Stimulated activated CD4-positive, alpha-beta T cell treated with anti-CD3 and anti-CD28 coated beads, Interleukin-4, amount 100 ng/mL, for 1 hour (primary cell): ENCODE data around the gene ZNF689.
A peak's percentile ranks its signal among the peaks of the same experiment; 100 is the strongest.

Experiments used
- DNase-seq: peaks from one replicate; pipeline ENCODE4 v3.0.0-alpha.2; 2020

Gene ZNF689

DNA sequence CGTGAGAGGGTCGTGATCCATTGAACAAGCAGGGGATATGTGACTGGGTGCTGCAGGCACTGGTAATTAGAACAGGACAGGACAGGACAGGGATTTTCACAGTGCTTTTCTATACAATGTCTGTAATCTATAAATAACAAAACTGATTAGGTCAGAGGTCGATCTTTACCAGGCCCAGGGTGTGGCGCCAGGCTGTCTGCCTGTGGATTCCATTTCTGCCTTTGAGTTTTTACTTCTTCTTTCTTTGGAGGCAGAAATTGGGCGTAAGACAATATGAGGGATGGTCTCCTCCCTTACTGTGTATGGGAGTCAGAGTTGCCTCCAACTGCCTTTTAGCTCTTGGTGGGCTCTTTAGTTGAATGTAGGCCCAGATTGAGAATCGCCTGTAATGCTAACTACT is 50.5 kb downstream of the ZNF689 start:
- DNase-seq, result no peak

DNA sequence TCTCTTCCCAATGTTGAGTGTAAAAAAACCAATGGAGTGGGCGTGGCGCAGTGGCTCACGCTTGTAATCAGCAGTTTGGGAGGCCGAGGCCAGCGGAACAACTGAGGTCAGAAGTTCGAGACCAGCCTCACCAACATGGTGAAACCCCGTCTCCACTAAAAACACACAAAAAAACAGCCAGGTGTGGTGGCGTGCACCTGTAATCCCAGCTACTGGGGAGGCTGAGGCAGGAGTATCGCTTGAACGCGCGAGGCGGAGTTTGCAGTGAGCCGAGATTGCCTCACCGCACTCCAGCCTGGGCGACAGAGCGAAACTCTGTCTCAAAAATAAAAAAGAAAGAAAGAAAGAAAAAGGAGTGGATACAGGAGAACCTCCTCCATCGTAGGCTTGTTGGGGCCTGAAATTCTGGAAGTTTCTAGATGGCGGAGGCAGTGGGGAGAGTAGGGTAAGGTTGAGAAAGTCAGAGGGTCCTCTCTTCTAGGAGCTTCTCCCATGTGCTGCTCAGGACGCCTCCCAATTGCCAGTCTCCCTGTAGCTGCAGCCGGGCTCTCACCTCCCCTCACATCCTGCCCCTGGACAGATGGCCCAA is 51.3 kb downstream of the ZNF689 start:
- no peak for DNase-seq

DNA sequence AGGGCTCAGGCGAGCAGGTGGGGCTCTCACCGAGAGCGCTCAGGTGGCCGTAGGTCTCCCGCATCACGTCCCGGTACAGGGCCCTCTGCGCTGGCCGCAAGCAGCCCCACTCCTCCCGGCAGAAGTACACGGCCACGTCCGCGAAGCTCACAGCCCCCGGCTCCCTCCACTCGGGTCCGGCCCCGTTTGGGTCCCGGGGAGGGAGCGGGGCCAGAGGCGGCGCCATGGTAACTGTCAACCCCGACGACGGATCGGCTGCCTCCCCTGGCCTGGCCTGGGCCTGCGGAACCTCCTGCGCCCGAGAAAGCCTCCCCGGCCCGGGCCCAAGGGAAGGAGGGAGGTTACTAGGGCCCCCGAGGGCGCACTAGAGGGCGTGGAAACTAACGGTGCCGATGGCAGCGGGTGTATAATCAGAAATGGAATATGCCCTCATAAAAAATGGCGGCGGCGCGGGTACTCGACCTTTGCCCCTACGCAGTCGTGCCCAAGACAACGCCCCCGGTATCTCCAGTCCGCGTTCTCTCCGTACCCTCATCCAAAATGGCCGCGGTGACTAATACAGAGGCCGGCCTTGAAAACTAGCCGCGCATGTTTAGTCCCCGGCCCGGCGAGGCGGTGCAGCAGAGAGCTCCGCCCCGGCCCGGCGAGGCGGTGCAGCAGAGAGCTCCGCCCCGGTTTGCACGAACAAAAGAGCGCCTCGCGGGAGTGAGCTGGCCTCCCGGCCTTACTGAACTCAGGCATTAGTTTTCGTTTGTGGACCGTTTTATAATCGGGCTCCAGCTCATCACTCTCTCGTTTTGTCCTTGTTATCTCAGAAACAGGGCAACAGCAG is 52.0 kb downstream of the ZNF689 start, which contains the start of gene ZNF764:
ZNF764 (minus strand) TSS at position 418 of the 832 bp plus-strand sequence; CDS start at position 226, 192 bp downstream.
- DNase-seq, result peak; percentile 94

DNA sequence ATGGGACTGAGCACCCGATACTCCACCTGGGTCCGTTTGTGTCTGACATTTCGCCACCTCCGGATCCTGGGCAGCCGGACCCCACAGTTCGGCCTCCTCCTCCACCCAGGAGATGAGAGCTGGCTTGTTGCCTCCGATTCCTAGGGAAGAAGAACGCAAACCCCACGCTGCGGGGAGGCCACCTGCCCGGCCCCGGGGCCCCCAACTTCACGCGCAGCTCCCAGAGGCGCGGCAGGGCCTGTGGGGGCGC is 52.6 kb downstream of the ZNF689 start:
- no peak for DNase-seq

DNA sequence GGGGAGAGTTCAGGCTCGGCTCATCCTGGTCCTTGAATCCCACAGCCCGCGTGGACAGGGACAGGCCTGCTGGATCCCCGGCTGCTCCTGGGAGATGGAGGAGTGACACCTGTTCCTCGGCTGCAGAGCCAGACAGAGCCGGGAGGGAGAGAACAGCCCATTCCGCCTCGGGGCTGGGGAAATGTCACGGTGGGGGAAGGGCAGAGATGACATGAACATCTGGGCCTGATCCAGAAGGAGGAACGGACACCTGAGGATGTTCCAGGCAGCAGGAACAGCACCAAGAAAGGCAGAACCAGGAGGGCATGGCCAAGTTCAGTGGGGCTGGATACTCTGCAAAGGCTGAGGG is 54.1 kb downstream of the ZNF689 start:
- DNase-seq, result no peak

DNA sequence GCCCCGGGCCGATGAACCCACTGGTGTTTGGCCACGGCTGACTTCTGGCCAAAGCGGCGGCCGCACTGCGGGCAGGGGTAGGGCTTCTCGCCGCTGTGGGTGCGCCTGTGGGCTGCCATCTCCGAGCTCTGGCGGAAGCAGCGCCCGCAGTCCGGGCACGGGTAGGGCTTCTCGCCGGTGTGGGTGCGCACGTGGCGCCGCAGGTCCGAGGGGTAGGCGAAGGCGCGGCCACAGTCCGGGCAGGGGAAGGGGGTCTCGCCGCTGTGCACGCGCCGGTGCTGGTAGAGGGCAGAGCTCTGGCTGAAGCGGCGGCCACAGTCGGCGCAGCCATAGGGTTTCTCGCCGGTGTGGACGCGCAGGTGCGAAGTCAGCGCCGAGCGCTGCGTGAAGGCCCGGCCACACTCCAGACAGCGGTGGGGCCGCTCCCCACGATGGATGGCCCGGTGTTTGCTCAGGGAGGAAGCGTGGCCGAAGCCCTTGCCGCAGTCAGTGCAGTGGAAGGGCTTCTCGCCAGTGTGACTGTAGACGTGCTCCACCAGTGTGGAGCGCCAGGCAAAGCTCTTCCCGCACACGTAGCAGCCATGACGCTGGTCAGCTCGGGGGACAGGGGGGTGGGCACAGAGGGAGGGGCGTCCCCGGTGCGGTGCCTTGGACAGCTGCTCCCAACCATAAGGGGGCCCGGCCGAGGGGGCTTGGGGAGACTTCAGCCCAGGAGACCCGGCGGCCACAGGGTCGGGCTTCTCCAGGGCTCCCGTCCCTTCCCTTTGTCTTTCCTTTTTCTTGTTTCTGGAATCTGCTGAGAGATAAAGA is 54.7 kb downstream of the ZNF689 start:
- no peak for DNase-seq

DNA sequence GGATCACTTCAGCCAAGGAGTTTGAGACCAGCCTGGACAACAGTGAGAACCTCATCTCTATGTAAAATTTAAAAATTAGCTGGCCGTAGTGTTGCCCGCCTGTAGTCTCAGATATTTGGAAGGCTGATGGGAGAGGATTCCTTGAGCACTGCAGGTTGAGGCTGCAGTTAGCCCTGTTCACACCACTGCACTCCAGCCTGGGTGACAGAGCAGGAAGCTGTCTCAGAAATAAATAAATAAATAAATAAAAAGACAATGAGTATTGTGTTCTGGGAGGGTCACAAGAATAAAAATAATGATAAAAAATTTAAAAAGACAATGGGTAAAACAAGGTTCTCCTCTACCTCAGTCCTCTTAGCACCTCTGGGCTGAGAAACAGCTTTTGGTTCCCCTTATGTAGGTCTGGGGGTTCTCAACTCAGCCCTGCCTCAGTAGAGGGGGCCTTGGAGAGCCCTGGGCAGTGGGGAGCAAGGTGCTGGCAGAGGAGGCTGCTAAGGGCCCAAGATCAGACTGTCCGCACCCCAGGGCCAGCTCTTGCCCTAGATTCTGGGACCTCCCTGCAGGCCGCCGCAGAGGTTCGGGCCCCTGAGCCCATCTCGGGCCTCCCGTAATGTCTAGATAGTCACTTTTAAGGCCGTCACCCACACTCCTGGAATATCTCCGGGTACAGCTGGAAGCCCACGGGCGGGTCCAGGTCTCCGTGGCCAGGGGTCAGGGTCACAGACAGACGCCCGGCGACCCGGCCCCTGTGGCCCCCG is 55.5 kb downstream of the ZNF689 start:
- no peak for DNase-seq

DNA sequence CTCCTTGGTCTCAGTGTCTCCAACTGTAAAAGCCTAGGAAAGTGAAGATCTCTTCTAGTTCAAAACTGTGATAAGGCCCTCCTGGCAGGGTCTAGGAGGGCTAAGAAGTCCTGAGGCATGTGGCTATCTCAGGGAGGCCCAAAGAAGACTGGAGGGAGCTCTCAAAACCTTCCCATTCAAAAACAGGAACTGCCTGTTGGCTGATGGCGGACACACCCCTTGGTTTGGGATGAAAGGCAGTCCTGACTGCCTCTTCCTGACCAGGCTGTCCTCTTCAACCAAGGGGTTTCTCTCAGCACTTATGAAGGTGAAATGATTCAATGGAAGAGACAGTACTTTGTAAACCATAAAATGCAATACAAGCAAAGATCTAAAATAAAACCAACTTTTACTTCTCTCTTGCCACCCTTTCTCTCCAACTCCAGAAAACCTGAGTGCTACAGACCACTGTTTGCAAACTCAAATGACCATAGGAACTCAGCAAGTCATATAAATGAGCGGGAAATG is 56.7 kb downstream of the ZNF689 start:
- DNase-seq, result no peak

DNA sequence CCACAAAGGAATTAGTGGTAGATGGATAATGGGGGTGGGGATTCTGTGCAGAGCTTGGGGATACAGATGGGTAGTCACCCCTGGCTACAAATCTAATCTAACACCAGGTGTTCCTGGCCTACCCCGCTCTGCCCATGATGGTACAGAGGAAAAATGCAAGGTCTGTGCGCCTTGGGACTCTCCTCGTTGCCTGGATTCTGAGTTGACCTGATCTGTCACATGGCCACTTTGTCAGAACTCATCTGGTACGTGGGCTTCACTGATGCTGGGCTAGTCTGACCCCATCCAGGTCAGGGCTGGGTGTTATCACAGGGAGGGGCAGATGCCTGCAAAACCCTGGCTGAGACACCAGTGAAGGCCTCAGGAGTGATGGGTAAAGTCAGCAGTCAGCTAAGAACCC is 57.2 kb downstream of the ZNF689 start:
- no peak for DNase-seq
